K562 (cell line): Measurements from ENCODE around the gene KBTBD13. TPM values are rescaled to one million over a fixed set of nuclear protein-coding genes. Genes with fewer than 3 reads are reported as not detected.

Experiments
- AFF1 ChIP-seq, 2 experiments: fragments of 450-650 bp; IDR thresholded peaks; 2 replicates each; pipeline ENCODE4 v1.6.1; 2018; ENCODE audit warnings: mild to moderate bottlenecking in 2 of 2, low read depth in 1 of 2; ENCODE audit not compliant: partially characterized antibody in 2 of 2
- CXXC5 ChIP-seq: fragments of 250-450 bp; sonication (Bioruptor Pico); IDR thresholded peaks from 2 replicates; pipeline ENCODE4 v1.8.0; 2022; ENCODE audit warnings: inconsistent platforms, mild to moderate bottlenecking, moderate library complexity
- EWSR1 ChIP-seq: fragments of 450-650 bp; IDR thresholded peaks from 2 replicates; pipeline ENCODE4 v1.6.1; 2018; ENCODE audit warnings: borderline replicate concordance, mild to moderate bottlenecking, low read depth, moderate library complexity; ENCODE audit not compliant: partially characterized antibody
- HCFC1 ChIP-seq: IDR thresholded peaks from 2 replicates; pipeline ENCODE4 v1.6.1; 2012; ENCODE audit warnings: low read depth, low read length, improper control_type of control experiment
- IFI16 ChIP-seq: fragments of 250-450 bp; sonication (Bioruptor Pico); IDR thresholded peaks from 2 replicates; pipeline ENCODE4 v2.1.2; 2022; ENCODE audit warnings: mild to moderate bottlenecking, inconsistent platforms
- KLF10 ChIP-seq: fragments of 250-450 bp; sonication (Bioruptor Pico); IDR thresholded peaks from 2 replicates; pipeline ENCODE4 v1.6.1; 2021; ENCODE audit warnings: matching md5 sums
- MXI1 ChIP-seq: IDR thresholded peaks from 2 replicates; pipeline ENCODE4 v1.6.1; 2011; ENCODE audit warnings: low read depth, mild to moderate bottlenecking, improper control_type of control experiment, low read length
- PRPF4 ChIP-seq: fragments of 200-400 bp; formaldehyde crosslinking; IDR thresholded peaks from one replicate; pipeline ENCODE4 v1.6.1; 2017; ENCODE audit warnings: low read length, low read depth, mild to moderate bottlenecking; ENCODE audit not compliant: insufficient read depth, poor library complexity, severe bottlenecking
- RCOR1 ChIP-seq, 2 experiments: IDR thresholded peaks; 2 replicates each; pipeline ENCODE4 v1.6.1; 2012; ENCODE audit warnings: low read depth in 2 of 2, low read length in 2 of 2, borderline replicate concordance in 1 of 2, improper control_type of control experiment in 1 of 2
- SUPT5H ChIP-seq: fragments of 450-650 bp; IDR thresholded peaks from 2 replicates; pipeline ENCODE4 v1.6.1; 2016
- TAF1 ChIP-seq: IDR thresholded peaks from 2 replicates; pipeline ENCODE4 v1.6.1; 2011; ENCODE audit warnings: mild to moderate bottlenecking, low read length, moderate library complexity; ENCODE audit not compliant: insufficient read depth, control insufficient read depth, severe bottlenecking; ENCODE audit errors: extremely low read depth
- TCFL5 ChIP-seq: fragments of 250-450 bp; sonication (Bioruptor Pico); conservative IDR thresholded peaks from 2 replicates; pipeline ENCODE4 v1.6.1; 2021; ENCODE audit warnings: mild to moderate bottlenecking, moderate library complexity, matching md5 sums
- TFAM ChIP-seq: fragments of 250-450 bp; sonication (Bioruptor Pico); conservative IDR thresholded peaks from 2 replicates; pipeline ENCODE4 v1.5.0; 2021; ENCODE audit warnings: mild to moderate bottlenecking, moderate library complexity
- TGIF2 ChIP-seq: sonication (generic); formaldehyde crosslinking; IDR thresholded peaks from 2 replicates; pipeline ENCODE4 v1.8.1; 2022; ENCODE audit warnings: mild to moderate bottlenecking, missing genetic modification reagents, moderate library complexity
- ZBTB8A ChIP-seq: fragments of 450-650 bp; IDR thresholded peaks from 2 replicates; pipeline ENCODE4 v1.6.1; 2018; ENCODE audit warnings: mild to moderate bottlenecking, moderate library complexity; ENCODE audit not compliant: partially characterized antibody
- ZNF449 ChIP-seq: fragments of 250-450 bp; sonication (Bioruptor Pico); IDR thresholded peaks from 2 replicates; pipeline ENCODE4 v1.8.0; 2022; ENCODE audit warnings: moderate library complexity, mild to moderate bottlenecking, inconsistent platforms
- ZNF586 ChIP-seq: fragments of 450-650 bp; formaldehyde crosslinking; conservative IDR thresholded peaks from 2 replicates; pipeline ENCODE4 v1.4.0; 2020; ENCODE audit warnings: mild to moderate bottlenecking, moderate library complexity
- polyA plus RNA-seq, 8 experiments: library from polyadenylated mRNA; depleted of rRNA in 4 of 8; stranded (reverse) in 5 of 8; unstranded in 3 of 8; fragments of >200 nt; fragmentation: Nextera tagmentation in 2 of 8; fragmentation: Illumina TruSeq in 1 of 8; extraction: Ambion mirVana in 2 of 8; extraction: Trizol in 1 of 8; gene quantifications; 2 replicates each; pipeline versions ENCODE4 v1.2.1 to v1.2.3, GENCODE V29; 2011 to 2014; ENCODE audit warnings: inconsistent platforms in 1 of 8, missing spikeins in 1 of 8
- total RNA-seq, 7 experiments: library from RNA; depleted of rRNA in 6 of 7; stranded (reverse); fragments of >200 nt in 6 of 7; fragmentation: Illumina TruSeq in 2 of 7; extraction: Trizol in 2 of 7; gene quantifications; 2 replicates each; pipeline versions ENCODE4 v1.2.1 to v1.2.3, GENCODE V29; 2011 to 2021; ENCODE audit warnings: low replicate concordance in 1 of 7
- TF ChIP-seq, protein P1 (sequence below): sonication (generic); formaldehyde crosslinking; IDR thresholded peaks from 2 replicates; pipeline ENCODE4 v1.8.1; 2023; ENCODE audit warnings: mild to moderate bottlenecking, missing genetic modification reagents, moderate library complexity
- TF ChIP-seq, protein P2 (sequence below): fragments of 250-450 bp; sonication (Bioruptor Pico); IDR thresholded peaks from 2 replicates; pipeline ENCODE4 v1.8.0; 2021; ENCODE audit warnings: mild to moderate bottlenecking, moderate library complexity

KBTBD13 gene
- total and polyA plus RNA-seq, 9 of the 15 experiments (the other 6 are each of a cell fraction or from before 2014, with no cell fraction given), result 0.07 to 0.13 (median 0.10) TPM; not detected in 3

DNA sequence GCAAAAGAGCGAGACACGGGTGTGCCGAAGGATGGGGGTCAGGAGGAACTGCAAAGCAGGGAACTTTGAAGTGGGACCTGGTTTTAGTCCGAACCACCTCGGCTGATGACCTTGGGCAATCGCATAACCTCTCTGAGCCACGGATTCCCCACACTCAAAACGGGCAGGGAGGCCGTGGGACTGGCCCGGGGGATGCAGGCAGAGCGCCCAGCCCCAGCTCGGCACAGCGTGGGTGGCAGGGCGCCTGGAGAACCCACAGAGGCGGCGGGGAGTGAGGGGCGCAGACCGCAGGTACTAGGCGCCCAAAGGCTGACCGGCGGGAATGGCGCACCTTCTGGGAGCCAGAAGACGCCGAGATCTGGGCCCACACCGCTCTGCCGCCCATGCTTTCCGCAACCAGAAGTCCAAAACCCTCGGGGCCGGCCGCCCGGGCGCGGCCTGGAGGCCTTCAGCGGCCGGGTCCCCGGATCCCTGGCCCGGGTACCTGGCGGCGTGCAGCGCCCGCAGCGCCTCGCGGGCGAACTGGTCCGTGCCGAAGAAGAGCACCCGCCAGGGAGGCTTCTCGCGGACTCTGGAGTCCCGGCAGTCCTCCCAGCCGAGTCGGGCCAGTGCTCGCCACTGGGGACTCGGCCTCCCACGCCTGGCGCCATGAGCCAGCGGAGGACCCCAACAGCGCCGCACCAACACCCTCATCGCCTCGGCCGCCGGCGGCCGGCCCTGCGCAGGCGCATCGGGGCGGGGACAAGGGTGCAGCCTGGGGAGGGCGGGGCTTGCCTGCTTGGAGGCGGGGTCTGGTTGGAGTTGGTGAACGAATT is 47.4 kb upstream of the KBTBD13 start, which contains the start of gene MTFMT (continued):
- TF ChIP-seq, protein P1, sequence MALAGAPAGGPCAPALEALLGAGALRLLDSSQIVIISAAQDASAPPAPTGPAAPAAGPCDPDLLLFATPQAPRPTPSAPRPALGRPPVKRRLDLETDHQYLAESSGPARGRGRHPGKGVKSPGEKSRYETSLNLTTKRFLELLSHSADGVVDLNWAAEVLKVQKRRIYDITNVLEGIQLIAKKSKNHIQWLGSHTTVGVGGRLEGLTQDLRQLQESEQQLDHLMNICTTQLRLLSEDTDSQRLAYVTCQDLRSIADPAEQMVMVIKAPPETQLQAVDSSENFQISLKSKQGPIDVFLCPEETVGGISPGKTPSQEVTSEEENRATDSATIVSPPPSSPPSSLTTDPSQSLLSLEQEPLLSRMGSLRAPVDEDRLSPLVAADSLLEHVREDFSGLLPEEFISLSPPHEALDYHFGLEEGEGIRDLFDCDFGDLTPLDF, result no peak
- TF ChIP-seq HCFC1 (no peak), SUPT5H (peak; percentile 92), ZNF449 (CRISPR knock-in tag) (no peak), TCFL5 (CRISPR knock-in tag) (no peak), AFF1 (IDR thresholded peaks at IDR 0.05; ENCODE audit: low read depth in 1 of 2, partially characterized antibody in 2 of 2) (no peak), ZNF586 (CRISPR knock-in tag) (no peak), TFAM (no peak), MXI1 (no peak), TGIF2 (CRISPR knock-in tag) (no peak), IFI16 (CRISPR knock-in tag) (no peak), KLF10 (no peak), PRPF4 (no peak), RCOR1 (IDR thresholded peaks at IDR 0.05; ENCODE audit: borderline replicate concordance in 1 of 2, low read depth in 2 of 2, low read length in 2 of 2) (no peak), ZBTB8A (no peak), EWSR1 (no peak), CXXC5 (peak; percentile 55; the same call in 1 of the 2 replicates), TAF1 (peak; percentile 57)
- TF ChIP-seq, protein P2, sequence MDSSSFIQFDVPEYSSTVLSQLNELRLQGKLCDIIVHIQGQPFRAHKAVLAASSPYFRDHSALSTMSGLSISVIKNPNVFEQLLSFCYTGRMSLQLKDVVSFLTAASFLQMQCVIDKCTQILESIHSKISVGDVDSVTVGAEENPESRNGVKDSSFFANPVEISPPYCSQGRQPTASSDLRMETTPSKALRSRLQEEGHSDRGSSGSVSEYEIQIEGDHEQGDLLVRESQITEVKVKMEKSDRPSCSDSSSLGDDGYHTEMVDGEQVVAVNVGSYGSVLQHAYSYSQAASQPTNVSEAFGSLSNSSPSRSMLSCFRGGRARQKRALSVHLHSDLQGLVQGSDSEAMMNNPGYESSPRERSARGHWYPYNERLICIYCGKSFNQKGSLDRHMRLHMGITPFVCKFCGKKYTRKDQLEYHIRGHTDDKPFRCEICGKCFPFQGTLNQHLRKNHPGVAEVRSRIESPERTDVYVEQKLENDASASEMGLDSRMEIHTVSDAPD (CRISPR knock-in tag), result no peak
